ENCODE results near the gene TP53RK. TPM values are rescaled to one million over a fixed set of nuclear protein-coding genes. Genes with fewer than 3 reads are reported as not detected.

Gene TP53RK
- total and polyA plus RNA-seq, 2 of the 13 experiments (the other 11 are each of a cell fraction or from before 2014, with no cell fraction given) = 12.9 to 25.5 TPM

GRCh38 chr20:46674253-46675083, 14.8 kb downstream of the TP53RK start (continued):
- TF ChIP-seq MEIS2 (CRISPR knock-in tag; IDR thresholded peaks at IDR 0.05) = peak; percentile 60; the same call in 1 of the 2 replicates
- no peak for TF ChIP-seq ATRX (CRISPR knock-in tag; IDR thresholded peaks at IDR 0.05; ENCODE audit: borderline replicate concordance)
- TF ChIP-seq DMAP1 (CRISPR knock-in tag; IDR thresholded peaks at IDR 0.05) = peak; percentile 60; the same call in 1 of the 2 replicates
- peak; percentile 70; the same call in 1 of the 2 replicates for TF ChIP-seq HNRNPL (IDR thresholded peaks at IDR 0.05; ENCODE audit: low read depth, low read length)
- peak; percentile 85; the same call in 1 of the 2 replicates for TF ChIP-seq GLI4 (CRISPR knock-in tag; IDR thresholded peaks at IDR 0.05; ENCODE audit: borderline replicate concordance)
- peak; percentile 72 for TF ChIP-seq FOSL2 (CRISPR knock-in tag; IDR thresholded peaks at IDR 0.05)
- no peak; the same call in 1 of the 2 replicates for TF ChIP-seq ZNF678 (CRISPR knock-in tag; IDR thresholded peaks at IDR 0.05)
- no peak for TF ChIP-seq ZC3H4 (CRISPR knock-in tag; IDR thresholded peaks at IDR 0.05; ENCODE audit: borderline replicate concordance)
- no peak for TF ChIP-seq ZSCAN5A (CRISPR knock-in tag; IDR thresholded peaks at IDR 0.05; ENCODE audit: borderline replicate concordance)
- peak; percentile 91 for TF ChIP-seq ZFY (CRISPR knock-in tag; IDR thresholded peaks at IDR 0.05)
- no peak for TF ChIP-seq TERF1 (CRISPR knock-in tag; IDR thresholded peaks at IDR 0.05)
- no peak for TF ChIP-seq NFRKB (IDR thresholded peaks at IDR 0.05)
- TF ChIP-seq ZBTB20 (CRISPR knock-in tag; IDR thresholded peaks at IDR 0.05; ENCODE audit: borderline replicate concordance, low read depth) = peak; percentile 65; the same call in 1 of the 2 replicates
- TF ChIP-seq, protein P1, sequence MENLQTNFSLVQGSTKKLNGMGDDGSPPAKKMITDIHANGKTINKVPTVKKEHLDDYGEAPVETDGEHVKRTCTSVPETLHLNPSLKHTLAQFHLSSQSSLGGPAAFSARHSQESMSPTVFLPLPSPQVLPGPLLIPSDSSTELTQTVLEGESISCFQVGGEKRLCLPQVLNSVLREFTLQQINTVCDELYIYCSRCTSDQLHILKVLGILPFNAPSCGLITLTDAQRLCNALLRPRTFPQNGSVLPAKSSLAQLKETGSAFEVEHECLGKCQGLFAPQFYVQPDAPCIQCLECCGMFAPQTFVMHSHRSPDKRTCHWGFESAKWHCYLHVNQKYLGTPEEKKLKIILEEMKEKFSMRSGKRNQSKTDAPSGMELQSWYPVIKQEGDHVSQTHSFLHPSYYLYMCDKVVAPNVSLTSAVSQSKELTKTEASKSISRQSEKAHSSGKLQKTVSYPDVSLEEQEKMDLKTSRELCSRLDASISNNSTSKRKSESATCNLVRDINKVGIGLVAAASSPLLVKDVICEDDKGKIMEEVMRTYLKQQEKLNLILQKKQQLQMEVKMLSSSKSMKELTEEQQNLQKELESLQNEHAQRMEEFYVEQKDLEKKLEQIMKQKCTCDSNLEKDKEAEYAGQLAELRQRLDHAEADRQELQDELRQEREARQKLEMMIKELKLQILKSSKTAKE (CRISPR knock-in tag; IDR thresholded peaks at IDR 0.05; ENCODE audit: borderline replicate concordance) = peak; percentile 93; the same call in 1 of the 2 replicates
- TF ChIP-seq, protein P2, sequence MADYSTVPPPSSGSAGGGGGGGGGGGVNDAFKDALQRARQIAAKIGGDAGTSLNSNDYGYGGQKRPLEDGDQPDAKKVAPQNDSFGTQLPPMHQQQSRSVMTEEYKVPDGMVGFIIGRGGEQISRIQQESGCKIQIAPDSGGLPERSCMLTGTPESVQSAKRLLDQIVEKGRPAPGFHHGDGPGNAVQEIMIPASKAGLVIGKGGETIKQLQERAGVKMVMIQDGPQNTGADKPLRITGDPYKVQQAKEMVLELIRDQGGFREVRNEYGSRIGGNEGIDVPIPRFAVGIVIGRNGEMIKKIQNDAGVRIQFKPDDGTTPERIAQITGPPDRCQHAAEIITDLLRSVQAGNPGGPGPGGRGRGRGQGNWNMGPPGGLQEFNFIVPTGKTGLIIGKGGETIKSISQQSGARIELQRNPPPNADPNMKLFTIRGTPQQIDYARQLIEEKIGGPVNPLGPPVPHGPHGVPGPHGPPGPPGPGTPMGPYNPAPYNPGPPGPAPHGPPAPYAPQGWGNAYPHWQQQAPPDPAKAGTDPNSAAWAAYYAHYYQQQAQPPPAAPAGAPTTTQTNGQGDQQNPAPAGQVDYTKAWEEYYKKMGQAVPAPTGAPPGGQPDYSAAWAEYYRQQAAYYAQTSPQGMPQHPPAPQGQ (CRISPR knock-in tag; IDR thresholded peaks at IDR 0.05; ENCODE audit: borderline replicate concordance) = no peak
- peak; percentile 95 for TF ChIP-seq ZNF430 (CRISPR knock-in tag; IDR thresholded peaks at IDR 0.05)
- peak; percentile 94 for TF ChIP-seq FOXO1 (CRISPR knock-in tag; IDR thresholded peaks at IDR 0.05)
- TF ChIP-seq ZNF225 (CRISPR knock-in tag; IDR thresholded peaks at IDR 0.05) = no peak
- no peak; the same call in 1 of the 2 replicates for TF ChIP-seq ZC3H13 (CRISPR knock-in tag; IDR thresholded peaks at IDR 0.05)
- TF ChIP-seq ETV5 (CRISPR knock-in tag; IDR thresholded peaks at IDR 0.05; ENCODE audit: borderline replicate concordance) = peak; percentile 93
- TF ChIP-seq, protein P3, sequence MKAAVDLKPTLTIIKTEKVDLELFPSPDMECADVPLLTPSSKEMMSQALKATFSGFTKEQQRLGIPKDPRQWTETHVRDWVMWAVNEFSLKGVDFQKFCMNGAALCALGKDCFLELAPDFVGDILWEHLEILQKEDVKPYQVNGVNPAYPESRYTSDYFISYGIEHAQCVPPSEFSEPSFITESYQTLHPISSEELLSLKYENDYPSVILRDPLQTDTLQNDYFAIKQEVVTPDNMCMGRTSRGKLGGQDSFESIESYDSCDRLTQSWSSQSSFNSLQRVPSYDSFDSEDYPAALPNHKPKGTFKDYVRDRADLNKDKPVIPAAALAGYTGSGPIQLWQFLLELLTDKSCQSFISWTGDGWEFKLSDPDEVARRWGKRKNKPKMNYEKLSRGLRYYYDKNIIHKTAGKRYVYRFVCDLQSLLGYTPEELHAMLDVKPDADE (CRISPR knock-in tag; IDR thresholded peaks at IDR 0.05) = no peak
- TF ChIP-seq RFXANK (CRISPR knock-in tag; IDR thresholded peaks at IDR 0.05) = no peak

All from HepG2 (cell line).